GM19463 (cell line): ENCODE measurements around the gene MYCN.
"Not testable (repeated sequence)": the region's sequence is repeated elsewhere in the genome, so short reads cannot be mapped to it uniquely, and the experiment has no call there.

ENCODE experiments used
- ATAC-seq: cut with Tn5 transposase; IDR thresholded peaks from one replicate; pipeline ENCODE4 v1.9.1; 2021; ENCODE audit warnings: mild to moderate bottlenecking, moderate library complexity; ENCODE audit not compliant: unreplicated experiment

Gene MYCN

DNA sequence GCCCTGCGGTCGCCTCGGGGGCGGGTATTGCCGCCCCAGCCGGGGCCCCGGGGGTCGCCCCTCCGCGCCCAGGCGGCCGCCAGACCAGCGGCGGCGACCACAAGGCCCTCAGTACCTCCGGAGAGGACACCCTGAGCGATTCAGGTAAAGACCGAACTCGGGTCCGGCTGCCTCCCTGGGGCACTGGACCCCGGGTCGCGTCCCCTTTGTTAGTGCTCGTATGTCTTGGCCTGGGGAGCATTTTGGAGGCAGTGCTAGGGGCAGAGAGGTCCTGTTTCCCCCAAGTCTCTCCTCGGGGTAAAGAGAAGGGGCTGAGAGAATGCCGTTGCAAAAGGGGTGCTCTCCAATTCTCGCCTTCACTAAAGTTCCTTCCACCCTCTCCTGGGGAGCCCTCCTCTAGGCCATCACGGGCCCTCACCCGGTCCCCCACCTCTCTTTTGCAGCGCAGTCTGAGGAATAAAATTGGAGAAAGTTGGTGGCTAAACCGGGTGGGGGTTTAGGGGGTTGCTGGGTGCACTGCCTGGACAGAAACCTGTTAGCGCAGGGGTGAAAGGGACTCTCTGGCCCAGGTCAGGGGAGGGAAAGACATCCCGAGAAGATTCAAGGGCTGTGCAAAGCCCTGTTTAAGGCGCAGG is 2.5 kb downstream of the MYCN start:
- no peak for ATAC-seq

DNA sequence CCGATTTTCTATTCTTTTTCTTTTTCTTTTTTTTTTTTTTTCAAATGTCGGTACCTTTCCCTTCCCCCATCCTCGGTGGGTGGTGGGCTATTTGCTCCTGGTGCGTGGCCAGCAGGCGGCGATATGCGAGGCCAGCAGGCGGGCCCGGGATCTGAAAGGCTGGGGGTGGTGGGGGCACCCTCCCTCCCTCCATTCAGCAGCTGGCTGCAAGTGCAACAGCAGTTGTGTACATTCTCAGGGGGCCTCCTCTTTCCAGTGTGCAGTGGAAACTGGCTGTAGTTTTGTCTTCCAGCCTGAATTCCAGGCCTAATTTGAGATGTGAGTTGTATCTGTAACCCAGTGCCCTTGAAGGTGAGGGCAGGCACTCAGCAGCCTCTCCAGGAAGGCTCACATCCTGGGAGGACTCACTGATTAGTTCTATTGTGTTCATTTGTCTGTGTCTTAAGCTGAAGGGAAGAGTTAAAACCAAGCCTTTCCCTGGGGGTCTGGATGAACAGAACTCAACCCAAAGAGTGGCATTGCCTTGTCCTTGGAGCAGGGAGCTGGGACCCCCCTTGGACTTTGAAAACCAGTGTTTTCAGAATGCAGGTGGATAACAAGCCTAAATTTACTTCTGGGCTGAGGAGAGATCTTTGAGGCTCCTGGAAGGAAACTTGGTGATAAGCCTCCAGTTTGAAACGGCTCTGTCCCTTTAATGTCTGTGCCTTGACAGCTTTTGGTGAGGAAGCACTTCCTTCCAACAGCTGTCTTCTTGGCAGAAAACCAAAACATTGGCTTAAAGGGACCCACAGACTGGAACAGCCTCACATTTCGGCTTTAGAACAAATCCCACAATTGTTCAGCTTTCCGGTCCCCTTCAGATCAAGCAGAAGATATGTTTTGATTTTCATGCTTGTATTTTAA is 3.3 kb downstream of the MYCN start:
- ATAC-seq, result no peak

DNA sequence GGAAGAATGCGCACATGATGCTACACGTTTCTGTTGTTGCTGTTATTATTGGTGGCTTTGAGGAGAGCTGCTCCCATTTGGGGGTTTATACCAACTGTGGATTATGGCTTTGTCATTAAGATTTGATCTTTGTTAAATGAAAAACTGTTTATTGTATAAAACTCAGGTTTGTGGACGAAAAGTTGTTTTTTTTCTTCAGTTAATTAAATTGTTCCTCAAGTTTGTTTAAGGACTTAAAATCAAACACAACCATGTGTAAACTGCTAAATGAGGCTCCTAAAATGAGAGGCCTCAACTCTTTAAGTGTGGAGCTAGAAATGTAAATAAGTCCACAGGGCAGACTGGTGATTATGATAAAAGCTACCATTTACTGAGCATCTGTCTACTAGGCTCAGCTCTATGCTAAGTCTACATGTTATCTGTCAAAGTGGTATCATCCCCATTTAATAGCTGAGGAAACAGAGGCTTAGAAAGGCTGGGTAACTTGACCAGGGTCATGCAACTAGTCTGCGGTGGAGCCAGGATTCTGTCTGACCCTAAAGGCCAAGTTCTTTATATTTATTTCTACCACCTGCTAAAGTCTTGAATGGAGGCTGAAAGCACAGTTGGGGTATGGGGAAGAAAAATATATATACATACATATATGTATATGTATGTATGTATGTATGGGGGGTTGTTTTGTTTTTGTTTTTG is 4.1 kb downstream of the MYCN start:
- ATAC-seq, result no peak

DNA sequence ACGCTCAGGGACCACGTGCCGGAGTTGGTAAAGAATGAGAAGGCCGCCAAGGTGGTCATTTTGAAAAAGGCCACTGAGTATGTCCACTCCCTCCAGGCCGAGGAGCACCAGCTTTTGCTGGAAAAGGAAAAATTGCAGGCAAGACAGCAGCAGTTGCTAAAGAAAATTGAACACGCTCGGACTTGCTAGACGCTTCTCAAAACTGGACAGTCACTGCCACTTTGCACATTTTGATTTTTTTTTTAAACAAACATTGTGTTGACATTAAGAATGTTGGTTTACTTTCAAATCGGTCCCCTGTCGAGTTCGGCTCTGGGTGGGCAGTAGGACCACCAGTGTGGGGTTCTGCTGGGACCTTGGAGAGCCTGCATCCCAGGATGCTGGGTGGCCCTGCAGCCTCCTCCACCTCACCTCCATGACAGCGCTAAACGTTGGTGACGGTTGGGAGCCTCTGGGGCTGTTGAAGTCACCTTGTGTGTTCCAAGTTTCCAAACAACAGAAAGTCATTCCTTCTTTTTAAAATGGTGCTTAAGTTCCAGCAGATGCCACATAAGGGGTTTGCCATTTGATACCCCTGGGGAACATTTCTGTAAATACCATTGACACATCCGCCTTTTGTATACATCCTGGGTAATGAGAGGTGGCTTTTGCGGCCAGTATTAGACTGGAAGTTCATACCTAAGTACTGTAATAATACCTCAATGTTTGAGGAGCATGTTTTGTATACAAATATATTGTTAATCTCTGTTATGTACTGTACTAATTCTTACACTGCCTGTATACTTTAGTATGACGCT is 5.8 kb downstream of the MYCN start:
- no peak for ATAC-seq

DNA sequence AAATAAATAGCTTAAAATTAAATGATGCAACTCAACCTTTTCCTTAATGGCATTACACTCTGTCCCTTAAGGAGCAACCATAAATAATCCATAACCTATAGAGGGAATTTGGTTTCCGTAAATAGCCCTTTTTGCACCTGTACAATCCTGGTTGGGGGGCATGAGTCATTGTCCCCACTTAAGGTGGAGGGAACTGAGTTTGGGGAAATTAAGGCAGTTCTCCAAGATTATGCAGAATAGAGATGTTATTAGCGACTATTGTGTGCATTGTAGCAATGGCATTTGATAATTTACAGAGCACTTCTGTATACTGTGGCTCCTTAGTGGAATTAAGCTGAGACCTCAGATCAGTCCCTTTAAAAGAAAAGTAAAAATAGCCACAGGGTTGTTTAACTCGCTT is 6.6 kb downstream of the MYCN start:
- no peak for ATAC-seq

DNA sequence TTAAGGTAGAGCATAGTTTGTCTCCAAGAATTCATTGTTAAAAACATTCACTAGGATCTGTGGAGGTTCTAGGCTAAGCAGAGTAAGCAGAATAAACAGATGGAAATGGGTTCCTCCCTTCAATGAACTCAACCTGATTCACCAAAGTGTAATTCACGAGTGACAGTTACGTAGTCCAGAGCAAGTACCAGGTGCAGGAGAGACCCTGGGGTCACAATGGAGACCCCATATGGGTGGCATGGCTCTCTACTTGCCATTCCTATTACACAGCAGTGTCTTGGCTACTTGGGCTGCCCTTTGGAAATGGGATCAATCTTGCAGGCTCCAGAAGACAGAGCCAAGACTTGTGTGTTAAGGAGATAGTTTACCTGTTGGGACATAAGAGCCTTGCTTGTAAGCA is 7.1 kb downstream of the MYCN start:
- no peak for ATAC-seq

DNA sequence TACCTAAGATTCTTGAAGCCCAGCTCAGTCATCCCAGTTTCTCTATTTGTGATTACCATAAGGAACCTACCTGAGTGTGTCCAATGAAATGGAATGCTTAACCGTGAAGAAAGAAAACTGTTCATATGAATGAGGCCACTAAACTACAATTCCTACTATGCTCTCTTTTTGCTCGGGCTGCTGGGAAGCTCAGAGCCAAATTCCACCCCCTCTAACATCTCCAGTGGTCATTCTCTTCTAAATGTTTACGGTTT is 8.3 kb downstream of the MYCN start:
- ATAC-seq, result no peak

DNA sequence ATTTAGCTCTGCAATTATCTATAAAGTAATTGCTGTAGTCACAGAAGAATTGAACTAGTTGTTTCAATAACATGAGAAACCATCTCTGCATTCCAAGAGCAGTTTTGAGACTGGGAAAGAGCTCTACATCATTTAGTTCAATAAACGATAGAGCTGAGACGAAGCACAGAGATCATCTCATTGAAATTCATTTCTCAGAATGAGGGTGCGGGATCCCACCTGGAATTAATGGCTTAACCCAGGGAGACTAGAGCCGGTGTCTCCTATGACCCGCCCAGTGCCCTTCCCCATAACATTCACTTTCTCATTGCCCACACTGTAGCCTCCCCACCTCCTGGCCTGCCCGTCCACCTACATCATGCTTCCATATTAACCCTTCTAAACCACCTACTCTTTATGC is 8.8 kb downstream of the MYCN start:
- no peak for ATAC-seq

DNA sequence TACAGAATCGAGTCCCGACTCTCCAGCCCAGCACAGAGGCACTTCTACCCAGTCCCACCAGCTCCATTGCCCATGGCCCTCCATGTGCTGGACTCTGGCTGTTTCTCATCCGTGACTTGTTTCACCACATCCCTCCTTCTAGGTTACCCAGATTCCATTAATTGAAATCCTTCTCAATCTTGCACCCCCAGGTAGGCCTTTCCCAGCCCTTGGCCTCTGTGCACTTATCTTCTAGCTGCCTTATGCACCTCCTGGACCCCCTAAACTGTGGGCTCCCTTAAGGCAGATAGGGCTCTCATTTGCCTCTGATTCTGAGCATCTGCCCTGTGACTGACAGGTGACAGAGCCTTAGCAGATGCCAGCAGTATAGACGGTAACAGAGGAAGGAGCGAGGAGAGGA is 9.2 kb downstream of the MYCN start:
- no peak for ATAC-seq

DNA sequence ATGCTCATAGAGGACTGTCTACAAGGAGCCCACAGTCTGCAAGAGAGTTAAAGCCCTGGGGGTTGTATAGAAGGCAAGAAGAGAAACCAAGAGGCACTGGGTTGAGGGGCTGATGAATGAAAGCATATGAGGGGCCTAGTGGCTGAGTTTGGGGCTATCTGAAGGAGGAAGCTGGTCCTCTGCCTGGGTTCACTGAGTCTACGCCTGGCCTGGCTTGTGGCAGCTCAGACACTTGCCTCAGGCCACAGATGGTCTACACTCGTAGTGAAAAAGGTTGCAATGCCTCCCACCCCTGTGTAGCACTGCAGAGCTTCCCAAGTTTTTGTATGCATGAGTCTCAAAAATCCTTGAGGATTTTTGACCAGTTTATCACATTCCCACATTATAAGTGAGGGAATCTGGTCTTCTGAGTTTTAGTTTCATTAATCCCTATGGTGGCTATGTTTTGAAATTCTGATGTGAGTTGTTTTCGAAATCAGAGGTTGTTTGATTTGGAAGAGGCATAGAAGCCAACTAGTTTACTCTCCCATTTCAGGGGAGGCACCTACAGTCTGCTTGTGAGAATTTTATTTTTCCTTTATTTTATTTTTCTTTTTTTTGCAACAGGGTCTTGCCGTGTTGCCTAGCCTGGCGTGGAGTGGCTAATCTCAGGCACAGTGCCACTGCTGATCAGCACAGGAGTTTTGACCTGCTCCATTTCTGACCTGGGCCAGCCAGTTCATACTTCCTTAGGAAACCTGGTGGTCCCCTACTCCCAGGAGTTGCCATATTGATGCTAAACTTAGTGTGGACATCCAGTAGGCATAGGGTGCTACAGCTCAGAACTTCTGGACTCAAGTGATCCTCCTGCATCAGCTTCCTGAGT is 10.0 kb downstream of the MYCN start:
- no peak for ATAC-seq

DNA sequence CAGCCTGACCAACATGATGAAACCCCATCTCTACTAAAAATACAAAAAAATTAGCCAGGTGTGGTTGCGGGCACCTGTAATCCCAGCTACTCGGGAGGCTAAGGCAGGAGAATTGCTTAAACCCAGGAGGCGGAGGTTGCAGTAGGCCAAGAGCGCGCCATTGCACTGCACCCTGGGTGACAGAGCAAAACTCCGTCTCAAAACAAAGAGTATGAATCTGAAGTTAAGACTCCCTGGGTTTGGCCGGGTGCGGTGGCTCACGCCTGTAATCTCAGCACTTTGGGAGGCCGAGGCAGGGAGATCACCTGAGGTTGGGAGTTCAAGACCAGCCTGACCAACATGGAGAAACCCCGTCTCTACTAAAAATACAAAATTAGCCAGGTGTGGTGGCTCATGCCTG is 11.6 kb downstream of the MYCN start:
- ATAC-seq, result not testable (repeated sequence)

DNA sequence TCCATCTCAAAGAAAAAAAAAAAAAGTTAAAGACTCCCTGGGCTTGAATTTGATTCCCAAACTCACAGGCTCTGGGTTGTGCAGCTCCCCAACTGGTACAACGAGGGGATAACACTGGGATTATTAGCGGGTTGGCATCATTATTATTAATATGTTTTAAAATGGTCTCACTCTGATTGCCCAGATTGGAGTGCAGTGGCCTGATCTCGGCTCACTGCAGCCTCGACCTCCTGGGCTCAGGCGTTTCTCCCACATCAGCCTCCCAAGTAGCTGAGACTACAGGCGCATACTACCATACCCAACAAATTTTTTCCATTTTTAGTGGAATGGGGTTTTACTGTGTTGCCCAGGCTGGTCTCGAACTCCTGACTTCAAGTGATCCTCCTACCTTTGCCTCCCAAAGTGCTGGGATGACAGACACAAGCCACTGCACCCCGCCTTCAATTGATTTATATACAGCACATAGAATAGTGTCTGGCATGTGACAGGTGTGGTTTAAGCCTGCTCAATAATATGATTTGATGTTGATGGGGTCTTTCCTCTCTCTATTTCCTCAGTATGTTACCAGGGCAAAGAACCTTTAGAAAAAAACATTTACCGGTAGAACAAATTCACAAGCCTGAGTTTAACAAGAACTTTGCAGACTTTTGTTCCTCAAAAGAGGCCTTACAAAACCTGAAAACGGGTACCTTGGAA is 12.2 kb downstream of the MYCN start:
- no peak for ATAC-seq

DNA sequence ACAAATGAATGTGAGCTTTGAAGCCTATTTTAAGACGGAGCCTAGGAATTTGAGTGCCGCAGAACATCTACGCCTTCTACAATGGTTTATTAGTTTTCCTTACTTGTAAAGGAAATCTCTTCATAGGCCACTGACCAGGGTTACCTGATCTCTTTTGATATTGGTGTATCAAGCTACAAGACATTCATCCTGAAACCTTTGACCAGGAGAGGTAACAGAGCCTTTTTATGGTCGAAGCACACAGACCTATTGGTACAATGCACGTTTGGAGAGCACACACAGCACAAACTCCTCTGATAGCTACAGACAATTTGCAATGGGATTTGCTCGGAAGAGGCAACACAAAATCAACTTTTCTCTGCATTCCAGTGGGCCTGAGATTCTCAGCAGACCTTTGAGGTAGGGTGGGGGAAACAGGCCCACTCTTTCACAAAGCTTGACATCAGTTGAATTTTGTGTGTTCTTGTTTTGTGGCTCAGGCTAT is 12.8 kb downstream of the MYCN start:
- ATAC-seq, result no peak

DNA sequence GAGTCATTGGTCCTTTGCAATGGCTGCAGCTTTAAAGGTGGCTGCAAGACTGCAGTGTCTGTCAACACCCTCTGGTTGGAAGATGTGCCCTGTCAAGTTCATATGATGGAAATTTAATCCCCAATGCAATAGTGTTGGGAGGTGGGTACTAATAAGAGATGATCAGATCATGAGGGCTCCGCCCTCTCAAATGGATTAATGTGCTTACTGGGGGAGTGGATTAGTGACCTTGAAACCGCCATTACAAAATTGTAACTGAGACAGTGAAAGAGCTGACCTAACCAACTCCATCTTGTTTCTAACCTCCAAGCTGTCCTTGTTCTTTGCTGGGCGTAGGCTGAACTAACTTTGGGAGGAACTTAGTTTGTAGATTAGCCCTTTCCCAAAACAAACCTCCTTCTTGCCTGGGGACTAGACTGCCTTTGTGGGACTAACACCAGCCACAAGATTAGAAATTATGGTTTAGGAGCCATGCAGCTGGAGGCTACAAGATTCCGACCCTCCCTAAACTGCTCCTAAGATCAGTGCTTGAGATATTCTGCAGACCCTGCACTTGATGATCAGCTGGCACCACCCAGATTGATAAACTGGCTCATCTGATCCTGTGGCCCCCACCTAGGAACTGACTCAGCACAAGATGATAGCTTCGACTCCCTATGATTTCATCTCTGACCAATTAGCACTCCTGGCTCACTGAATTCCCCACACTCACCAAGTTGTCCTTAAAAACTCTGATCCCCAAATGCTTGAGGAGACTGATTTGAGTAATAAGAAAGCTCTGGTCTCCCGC is 13.7 kb downstream of the MYCN start:
- no peak for ATAC-seq

DNA sequence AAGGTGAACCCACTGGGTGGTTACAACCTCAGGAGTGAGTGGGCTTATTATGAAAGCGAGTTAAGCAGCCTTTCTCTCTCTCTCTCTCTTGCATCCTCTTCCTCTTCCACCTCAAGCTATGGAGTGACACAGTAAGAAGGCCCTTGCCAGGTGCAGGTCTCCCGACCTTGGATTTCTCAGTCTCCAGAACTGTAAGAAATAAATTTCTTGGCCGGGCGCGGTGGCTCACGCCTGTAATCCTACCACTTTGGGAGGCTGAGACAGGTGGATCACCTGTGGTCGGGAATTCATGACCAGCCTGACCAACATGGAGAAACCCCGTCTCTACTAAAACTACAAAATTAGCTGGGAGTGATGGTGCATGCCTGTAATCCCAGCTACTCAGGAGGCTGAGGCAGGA is 14.4 kb downstream of the MYCN start:
- ATAC-seq, result no peak

DNA sequence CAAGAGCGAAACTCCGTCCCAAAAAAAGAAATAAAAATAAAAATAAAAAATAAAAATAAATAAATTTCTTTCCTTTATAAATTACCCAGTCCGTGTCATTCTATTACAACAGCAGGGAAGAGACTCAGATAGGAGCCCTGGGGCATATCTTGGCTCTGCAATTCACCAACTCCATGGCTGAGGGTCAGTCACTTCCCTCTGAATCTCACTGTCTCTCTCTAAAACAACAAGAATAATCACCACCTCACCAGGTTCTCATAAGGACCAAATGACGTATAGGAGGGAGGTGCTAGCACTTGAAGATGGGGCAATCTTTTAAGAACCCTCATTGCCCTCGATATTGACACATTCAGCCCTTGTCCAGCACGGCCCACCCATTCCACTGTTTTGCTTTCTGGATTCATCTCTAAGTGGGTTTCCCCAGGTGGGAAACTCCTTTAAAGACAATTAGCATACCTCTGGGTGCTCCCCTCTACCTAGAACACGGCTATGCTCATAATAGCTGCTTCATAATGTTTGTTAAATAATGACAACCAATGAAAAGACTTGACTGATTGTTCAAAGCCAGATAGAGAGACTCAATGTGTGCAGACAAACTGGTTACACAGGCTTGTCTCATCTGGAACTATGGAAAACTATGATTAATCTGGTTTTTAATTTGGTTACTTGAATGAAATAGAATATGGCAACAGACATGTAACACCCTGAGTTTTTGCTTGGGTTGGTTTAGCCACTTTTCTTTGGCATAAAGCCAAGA is 15.1 kb downstream of the MYCN start:
- no peak for ATAC-seq

DNA sequence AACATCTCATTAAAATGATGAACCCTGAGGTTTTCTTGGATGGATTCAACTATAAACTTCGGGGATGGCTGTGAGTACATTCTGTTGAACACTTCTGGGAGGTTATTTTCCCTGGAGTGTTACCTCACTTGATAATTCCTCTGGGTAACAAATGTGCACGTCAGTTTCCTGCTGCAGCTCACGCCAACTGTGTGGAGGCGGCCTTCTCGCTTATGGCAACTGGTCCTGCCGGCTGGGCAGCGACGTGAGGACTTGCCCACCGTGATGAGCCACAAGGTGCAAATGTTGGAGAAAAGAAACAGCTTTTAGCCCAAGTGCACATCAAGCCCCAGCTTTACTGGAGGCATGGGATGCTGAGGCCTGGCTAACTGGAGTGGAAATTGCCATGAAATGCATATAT is 15.9 kb downstream of the MYCN start:
- ATAC-seq, result no peak
